ENCODE data around the gene JADE2.

Gene JADE2

DNA sequence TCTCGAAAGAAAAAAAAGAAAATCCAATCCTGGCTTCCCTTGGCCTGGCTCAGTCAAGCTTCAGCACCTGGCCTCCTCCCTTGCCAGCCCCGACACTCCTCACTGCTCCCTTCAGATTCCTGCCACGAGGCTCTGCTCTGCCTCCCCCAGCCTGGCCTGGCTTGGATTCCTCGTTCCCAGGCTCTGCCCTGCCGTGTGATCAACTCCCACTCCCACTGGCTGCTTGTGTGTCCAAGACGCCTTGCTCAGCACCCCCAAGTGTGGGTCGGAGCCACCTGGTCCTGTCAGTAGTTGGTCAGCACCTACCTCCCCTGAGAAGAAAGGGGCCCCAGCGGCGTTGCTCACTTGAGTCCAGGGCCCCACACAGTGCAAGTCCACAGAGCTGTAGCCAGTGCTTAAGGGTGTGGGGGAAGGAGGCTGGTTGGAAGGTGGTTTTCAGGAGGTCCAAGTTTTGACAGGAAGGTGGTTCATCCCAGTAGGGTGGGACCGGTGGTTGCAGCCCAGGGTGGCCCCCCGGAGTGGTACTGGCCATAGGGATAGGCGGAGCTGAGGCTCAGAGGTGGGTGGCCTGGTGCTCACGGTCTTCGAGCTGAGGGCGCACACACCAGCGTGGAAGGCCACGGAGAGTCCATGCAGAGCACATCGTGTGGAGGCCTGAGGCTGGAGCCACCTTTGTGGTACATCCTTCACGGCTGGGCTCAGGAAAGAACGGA is 46.4 kb downstream of the JADE2 start:
- DNase-seq, result no peak

DNA sequence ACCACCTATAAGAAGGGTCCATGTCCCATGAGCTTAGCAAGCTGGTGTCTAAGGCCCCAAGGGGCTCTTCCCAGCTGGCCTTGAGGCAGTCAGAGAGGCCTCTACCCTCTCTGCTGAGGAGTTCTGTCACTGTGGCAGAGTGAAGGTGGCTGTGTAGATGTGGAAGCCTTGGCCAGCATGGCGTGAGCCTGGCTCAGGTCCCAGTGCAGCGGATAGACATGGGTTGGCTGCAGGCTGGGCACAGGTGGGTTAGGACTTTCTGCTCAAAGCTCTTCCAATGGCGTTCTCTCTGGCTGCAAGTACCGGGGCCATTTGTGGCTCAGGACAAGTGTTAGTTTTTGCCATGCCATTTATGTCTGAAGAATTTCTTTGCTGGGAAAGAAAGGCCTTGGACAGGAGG is 47.3 kb downstream of the JADE2 start:
- DNase-seq, result no peak

DNA sequence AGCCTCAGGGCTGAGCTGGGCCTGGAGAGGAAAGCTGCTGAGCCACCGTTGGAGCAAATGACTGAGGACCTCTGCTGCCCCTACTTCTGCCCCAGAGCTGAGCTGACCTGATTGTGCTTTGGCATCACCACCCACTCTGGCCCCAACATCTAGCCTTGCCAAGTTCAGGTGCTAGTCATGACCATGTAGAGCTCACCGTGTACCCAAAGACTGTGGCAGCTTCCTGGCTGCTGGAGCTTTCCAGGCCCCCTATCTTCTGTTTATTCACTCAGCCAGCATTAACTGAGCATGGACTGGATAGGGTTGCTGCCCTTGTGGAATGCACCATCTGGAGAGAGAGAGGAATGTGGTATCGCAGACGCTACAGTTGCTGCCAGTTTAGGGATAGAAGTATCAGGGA is 49.1 kb downstream of the JADE2 start:
- no peak for DNase-seq

DNA sequence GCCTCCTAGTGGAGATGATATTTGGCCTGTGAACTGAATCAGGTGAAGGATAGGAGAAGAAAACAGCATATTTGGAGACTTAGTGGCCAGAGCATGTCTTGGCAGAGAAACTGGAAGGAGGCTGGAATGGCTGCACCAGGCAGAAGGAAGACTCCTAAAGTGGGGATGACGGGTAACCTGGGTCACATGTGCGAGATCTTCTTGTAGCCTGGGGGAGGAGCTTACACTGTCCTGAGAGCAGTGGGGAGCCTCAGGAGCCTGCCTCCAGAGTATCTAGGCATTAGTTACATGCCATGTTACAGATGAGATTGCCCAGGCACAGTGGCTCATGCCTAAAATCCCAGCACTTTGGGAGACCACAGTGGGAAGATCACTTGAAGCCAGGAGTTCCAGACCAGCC is 49.8 kb downstream of the JADE2 start:
- DNase-seq, result no peak

DNA sequence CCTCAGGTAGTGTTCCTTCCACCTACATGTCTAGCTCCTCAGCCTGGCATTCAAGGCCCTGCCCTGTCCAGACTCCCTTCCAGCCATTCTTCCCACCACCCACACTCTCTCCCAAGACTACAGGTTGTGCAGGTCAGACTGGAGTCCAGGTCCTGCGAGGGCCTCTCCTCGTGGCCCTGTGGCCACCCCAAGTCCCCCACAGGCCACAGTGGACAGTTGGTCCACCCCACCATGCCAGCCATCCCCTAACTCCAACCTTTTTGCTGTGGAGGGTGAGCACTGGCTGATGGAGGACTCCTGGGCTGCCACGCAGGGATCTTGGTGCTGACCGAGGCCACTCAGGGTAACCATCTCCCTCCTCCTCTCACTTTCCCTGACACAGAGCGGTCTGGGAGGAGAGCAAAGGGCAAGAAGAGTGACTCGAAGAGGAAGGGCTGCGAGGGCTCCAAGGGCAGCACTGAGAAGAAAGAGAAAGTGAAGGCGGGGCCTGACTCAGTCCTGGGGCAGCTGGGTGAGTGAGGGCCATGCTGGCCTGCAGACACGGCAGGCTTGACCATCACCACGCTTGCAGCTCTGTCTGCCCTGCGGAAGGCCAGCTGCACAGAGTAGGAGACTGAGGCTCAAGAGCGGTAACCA is 51.0 kb downstream of the JADE2 start:
- no peak for DNase-seq

DNA sequence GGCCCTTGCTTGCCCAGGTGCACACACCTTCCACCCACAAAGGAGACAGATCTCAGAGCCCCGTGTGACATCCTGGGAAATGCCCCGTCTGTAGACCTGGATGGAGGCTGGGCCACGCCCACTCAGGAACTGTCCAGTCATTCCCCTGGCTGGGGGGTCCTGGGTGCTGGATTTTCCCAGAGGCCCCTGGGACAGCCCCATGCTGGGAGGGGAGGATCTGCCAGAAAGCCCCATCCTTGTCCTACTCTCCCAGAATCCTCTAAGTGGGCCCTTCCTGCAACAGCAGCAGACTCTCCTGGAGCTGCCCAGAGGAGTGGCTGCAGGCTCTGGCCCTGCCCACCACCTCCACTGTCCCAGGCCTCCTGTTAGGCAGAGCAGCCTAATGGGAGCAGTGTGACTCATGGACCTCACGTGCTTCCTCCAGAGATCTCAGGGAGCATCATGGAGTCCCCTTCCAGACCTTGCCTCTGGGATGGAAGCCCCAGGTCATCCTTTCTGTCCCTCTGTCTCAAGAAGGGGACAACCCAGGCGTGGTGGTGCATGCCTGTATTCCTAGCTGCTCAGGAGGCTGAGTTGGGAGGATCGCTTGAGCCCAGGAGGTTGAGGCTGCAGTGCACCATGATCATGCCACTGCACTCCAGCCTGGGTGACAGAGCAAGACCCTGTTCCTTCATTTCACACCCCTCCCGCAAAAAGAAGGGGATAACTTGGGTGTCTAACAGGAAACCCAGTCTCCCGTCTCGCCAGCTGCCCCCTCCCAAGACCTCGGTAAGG is 51.7 kb downstream of the JADE2 start:
- no peak for DNase-seq

DNA sequence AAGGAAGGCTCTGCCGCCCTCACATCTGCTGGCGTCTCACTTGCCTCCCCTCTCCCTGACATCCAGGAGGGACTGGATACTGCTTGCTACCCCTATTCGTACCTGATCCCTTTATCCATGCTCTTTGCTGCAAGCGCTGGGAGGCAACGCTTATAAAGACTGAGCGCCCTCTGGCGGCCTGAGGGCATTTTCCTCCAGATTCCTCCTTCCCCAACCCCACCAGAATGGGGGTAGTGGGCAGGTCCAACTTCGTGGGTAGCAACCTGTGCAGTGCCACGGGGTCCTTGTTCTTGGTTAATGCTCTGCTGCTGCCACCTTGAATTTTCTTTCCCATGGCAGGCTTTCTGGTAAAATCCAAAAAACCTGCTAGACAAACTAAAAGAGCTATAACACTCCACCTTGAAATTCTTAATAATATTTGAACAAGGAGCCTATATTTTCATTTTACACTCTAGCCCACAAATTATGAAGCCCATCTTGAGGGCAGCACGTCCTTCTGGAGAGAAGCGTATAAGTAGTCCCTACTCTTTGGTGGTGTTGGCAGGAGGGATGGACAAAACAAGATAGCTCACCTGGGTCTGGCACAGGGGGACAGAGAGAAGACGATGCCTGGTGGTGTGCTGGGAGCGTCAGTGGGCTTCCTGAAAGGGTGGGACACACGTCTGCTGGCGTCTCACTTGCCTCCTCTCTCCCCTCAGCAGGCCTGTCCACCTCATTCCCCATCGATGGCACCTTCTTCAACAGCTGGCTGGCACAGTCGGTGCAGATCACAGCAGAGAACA is 52.5 kb downstream of the JADE2 start:
- peak; percentile 76 to 81 for DNase-seq

DNA sequence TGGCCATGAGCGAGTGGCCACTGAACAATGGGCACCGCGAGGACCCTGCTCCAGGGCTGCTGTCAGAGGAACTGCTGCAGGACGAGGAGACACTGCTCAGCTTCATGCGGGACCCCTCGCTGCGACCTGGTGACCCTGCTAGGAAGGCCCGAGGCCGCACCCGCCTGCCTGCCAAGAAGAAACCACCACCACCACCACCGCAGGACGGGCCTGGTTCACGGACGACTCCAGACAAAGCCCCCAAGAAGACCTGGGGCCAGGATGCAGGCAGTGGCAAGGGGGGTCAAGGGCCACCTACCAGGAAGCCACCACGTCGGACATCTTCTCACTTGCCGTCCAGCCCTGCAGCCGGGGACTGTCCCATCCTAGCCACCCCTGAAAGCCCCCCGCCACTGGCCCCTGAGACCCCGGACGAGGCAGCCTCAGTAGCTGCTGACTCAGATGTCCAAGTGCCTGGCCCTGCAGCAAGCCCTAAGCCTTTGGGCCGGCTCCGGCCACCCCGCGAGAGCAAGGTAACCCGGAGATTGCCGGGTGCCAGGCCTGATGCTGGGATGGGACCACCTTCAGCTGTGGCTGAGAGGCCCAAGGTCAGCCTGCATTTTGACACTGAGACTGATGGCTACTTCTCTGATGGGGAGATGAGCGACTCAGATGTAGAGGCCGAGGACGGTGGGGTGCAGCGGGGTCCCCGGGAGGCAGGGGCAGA is 53.3 kb downstream of the JADE2 start:
- DNase-seq, result no peak

DNA sequence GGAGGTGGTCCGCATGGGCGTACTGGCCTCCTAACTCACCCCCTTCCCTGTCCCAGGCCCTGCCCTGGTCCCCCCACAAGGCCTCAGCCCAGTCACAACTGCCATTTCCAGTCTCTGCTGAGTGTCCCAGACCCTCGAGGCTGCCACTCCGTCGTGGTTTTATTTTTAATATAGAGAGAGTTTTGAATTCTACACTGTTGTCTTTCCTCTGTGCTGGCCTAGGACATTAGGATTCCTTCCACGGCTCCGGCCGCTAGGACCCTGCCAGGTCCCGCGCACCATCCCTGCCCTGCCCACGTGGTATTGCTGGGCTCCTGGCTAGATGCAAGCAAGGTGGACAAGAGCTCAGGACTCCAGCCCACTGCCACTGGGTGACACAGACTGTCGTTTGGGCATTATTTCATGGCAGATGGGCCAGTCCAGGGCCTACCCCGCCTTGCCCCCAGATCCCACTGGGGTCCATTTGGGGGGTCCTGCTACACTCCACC is 53.9 kb downstream of the JADE2 start:
- DNase-seq, result no peak

DNA sequence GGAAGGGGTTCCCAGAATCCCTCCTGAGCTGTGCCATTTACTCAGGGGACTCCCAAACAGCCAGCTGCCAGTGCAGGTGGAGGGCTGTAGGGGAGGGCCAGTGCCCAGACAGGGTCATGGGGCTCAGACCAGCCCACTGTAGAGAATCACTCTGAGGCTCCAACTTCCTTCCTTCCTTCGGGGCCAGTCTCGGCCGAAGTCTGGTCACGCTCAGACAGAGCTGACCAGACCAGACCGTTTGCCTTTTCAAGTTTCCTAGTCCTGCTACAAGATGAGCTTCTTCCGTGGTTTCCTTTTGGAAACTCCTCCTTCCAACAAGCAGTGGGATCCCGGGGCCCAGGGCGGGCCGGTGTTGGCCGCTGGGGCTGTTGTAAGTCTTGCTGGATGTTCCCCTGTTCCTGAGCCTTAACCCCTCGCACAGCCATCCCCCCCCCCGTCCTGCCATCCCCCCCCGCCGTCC is 54.6 kb downstream of the JADE2 start:
- DNase-seq, result no peak

DNA sequence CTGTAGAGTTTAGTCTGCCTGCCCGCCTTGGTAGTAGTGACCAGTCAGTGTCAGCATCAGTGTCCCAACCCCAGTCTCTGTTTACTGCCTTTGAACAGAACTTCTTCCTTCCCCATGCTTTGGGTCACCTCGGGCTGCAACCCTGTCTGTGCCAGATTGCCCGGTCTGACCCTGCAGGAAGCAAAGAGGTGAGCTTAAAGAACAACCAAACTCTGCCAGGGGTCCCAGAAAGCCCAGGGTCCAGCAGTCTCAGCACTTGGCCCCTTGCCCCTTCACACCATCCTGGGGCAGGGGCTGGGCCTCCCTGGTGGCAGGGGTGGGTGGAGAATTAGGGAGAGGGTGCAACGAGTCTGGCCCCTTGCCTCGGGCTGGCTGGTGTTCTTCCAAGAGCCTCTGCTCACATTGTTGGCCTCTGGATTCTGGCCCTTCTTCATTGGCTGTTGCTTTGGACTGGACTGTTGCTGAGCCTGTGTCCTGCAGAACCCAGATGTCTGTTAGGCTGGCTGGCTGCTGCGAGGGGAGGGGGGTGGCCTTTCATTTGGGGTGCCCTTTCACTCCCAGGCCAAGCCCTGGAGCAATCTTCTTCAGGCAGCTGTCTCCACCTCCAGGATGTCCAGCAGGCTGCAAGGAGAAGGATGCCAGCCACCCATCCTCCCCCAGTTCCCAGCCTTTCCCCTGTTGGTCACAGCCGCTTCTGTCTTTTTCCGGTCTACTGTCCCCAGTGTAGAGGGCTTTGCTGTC is 55.9 kb downstream of the JADE2 start:
- no peak for DNase-seq

DNA sequence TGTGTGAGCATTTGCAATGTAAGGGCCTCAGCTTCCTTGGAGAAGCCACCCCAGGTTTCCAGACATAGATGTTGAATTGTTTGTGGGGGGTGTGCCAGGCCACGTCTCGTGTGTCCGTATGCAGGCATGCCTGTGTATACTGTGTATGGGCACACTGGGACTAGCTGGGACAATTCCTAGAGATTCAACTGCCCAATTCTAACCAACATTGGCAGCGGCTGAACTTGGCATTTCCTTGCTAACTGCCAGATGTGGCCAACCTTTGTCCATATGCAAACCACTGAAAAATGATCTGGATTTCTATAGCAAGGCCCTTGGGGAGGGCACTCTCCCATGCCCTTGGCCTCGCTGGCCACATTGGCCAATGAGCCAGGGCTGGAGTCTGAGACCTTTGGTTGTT is 56.8 kb downstream of the JADE2 start:
- DNase-seq, result no peak

DNA sequence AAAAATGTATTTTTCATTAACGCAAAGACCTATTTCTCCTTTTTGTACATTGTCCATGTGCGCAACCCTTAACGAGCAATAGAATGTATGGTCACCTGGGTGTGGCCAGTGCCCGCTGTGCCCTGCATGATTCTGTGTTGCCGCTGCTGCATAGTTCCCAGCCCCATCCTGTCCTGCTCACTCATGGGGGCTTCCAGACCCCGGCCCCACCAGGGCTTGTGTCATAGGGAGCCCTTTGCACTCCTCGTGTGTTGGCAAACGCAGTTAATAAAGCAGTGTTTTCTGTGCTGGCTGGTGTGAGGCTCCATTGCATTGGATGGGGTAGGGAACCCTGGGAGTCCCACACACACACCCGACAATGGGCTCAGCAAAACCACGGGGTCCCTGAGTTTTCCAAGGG is 57.5 kb downstream of the JADE2 start:
- no peak for DNase-seq

DNA sequence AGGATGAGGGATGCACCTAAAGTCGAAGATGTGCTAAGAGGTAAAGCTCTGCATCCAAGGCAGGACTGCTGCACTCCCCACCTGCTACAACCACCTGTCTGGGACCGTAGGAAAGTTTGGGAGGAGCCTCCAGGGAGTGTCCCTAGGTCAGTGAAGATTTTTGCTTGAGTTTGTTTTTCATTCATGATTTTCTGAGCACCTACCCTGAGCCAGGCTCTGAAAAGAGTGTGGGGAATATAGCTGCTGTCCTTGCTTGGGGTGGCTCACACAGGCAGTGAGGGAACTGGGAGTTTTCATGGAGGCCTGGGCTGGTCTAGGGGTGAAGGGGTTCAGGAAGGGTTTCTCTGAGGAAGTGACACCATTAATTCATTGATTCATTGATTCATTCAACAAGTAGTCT is 58.3 kb downstream of the JADE2 start:
- DNase-seq, result no peak

DNA sequence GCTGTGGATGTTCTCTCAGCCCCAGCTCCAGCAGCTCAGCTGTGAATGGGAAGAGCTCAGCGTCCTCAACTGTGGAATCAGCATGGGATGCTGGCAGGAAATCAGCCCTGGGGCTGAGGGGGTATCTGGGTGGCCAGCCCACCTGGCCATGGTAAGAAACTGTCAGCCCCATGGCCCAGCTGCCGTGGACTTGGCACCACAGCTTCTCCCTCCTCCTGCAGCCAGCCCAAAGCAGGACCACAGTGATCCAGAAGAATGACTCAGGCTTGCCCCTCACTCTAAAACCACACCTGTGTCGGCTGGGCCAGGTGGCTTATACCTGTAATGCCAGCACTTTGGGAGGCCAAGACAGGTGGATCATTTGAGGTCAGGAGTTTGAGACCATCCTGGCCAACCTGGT is 59.2 kb downstream of the JADE2 start:
- DNase-seq, result no peak

DNA sequence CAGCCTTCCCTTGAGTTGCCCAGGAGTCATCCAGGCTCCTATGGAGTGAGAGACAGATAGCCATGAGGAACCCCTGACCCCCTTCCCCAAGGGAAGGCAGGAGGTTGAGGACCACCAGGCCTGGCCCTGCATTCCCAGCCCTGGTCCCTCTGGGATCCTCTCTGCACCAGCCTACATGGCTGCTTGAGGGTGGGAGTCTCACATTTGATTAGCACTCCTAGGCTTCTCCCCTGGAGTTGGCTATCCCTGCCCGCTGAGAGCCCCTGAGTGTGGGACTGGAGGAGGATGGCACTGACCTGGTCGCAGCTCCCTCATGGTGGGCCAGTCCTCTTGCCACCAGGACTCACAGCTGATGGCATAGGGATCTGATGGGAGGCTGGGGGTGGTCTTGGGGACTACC is 60.5 kb downstream of the JADE2 start:
- DNase-seq, result no peak

DNA sequence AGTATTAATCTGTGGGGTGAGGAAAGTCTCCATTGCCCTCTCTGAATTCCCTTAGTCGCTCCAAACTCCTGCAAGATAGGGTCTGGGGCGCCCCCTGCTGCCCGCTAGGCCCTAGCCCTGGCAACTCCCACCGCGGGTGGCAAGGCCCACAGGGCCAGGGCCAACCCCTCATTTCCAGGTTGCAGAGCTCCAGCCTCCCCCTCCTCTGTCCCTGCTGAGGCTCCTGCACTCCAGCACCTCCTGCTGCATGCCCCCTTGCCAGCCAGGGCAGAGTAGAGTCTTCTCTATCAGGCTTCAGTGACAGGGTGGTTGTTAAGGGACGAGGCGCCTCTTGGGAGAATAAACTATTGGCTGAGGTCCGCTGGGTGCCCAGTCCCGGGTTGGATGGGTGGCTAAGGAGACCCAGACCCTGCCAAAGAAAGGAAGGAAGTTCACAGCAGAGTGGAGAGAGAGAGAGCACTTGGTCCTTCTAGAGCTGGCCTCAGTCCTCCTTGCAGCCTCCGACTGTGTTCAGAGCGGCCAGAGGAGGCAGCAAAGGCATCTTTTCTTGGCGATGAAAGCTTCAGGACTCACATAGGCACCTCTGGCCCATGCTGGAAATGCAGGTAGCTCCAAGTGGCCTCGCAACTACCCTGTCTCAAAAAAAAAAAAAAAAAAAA is 61.5 kb downstream of the JADE2 start:
- DNase-seq, result peak; percentile 90 to 91

DNA sequence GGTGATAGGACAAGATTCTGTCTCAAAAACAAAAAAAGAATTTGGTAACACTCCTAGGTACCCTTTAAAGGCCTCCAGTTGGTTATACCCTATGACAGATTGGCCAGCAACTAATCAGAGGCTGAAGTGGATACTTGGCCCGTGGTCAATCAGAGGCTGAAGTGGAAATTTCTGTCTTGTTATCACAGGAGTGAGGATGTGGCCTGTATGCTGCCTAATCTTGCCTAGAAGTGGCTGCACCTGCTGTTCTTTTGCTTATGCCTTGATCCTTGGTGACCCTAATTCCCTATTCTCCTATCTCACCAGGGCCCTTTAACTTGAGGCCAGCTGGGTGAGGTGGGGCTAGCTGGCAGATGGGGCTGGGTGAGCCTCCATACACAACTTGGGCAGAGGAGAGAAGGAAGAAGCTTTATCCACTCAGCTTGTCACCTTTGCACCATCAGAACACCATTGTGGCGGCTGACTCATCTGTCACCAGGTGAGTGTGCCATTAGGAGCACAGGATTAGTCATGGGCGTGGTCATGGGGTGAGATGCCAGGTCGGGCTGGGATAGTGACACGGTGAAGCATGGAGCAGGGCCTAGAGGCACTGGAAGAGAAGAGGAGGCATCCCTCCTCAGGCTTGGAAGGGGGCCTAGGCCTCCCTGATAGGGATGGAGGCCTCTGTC is 65.7 kb downstream of the JADE2 start:
- DNase-seq, result peak; percentile 28 to 56

DNA sequence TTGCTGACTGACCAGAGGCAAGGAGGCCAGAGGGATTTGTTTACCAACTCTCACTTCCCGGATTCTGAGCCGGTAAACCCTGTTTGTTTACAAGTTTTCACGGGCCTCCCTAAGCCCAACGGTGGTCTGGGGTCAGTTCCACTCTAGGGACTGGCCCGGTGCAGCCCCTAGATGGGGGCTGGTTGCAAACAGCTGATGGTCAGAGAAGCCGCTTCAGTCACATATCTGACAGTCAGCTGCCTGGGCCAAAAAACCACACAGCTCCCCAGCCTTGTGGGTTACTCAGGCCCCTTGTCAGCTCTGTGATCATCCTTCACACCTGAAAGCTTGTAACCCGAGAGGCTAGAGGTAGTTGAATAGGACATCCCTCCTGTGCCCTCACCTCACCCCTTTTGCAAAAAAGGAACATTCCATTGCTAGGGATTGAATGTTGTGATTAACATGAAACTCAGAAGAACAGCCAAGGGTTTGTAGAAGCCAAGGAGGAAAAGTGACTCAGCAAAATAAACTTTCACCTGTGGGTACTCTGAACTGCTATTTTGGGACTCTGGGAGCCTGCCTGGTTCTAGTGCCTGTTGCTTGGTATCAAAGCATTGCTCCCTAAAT is 66.8 kb downstream of the JADE2 start:
- DNase-seq, result no peak

DNA sequence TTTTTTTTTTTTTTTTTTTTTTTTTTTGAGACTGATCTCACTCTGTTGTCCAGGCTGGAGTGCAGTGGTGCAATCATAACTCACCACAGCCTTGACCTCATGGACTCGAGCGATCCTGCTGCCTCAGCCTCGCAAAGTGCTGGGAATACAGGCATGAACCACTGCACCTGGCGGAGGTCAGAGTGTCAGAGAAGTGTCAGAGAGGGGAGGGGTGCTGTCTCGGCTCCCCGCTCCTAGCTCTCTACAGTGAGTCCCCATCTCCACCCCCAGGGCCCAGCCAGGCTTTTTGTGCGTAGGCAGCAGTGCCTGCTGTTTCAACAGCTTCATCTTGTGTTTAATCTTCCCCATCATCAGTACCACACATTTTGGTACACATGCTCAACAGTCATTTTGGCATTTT is 68.9 kb downstream of the JADE2 start:
- DNase-seq, result no peak

Measured in stimulated activated CD4-positive, alpha-beta T cell treated with anti-CD3 and anti-CD28 coated beads, Interleukin-2, amount 100 ng/mL, for 48 hours (primary cell).